Measurements from ENCODE around the gene OR5AC2.

OR5AC2 gene

GRCh38 chr3:98109807-98110549, 23.0 kb downstream of the OR5AC2 start:
- Histone ChIP-seq H3K4me3 (ENCODE audit: low read length) (no peak overlapping the region), H3K27me3 (ENCODE audit: low read depth, low read length) (no peaks in the 10 kb centered on the region), H4K20me1 (ENCODE audit: insufficient read depth, low read length) (no peaks in the 10 kb centered on the region), H2AFZ (ENCODE audit: low read depth, low read length) (no peak overlapping the region), H3K9me3 (ENCODE audit: insufficient read depth, low read length) (no peaks in the 10 kb centered on the region), H3K9ac (ENCODE audit: low read length) (no peak overlapping the region), H3K36me3 (replicated peaks; ENCODE audit: low read depth, low read length) (no peaks in the 10 kb centered on the region), H3K4me2 (ENCODE audit: low read length) (no peak overlapping the region), H3K27ac (ENCODE audit: low read length) (no peak overlapping the region), H3K4me1 (ENCODE audit: low read length) (no peaks in the 10 kb centered on the region), H3K79me2 (ENCODE audit: low read length) (no peaks in the 10 kb centered on the region)
- no peak for TF ChIP-seq CTCF (IDR thresholded peaks at IDR 0.05; ENCODE audit: low read depth, low read length)
- TF ChIP-seq EZH2phosphoT487 (IDR thresholded peaks at IDR 0.05; ENCODE audit: low read depth): no peak

- Histone ChIP-seq H3K9ac (ENCODE audit: low read length) (no peak overlapping the region), H4K20me1 (ENCODE audit: insufficient read depth, low read length) (no peaks in the 10 kb centered on the region), H3K4me2 (ENCODE audit: low read length) (no peak overlapping the region), H3K9me3 (ENCODE audit: insufficient read depth, low read length) (no peaks in the 10 kb centered on the region), H3K27me3 (ENCODE audit: low read depth, low read length) (no peaks in the 10 kb centered on the region), H3K4me1 (ENCODE audit: low read length) (no peaks in the 10 kb centered on the region), H2AFZ (ENCODE audit: low read depth, low read length) (no peak overlapping the region), H3K4me3 (ENCODE audit: low read length) (no peak overlapping the region), H3K79me2 (ENCODE audit: low read length) (no peaks in the 10 kb centered on the region), H3K27ac (ENCODE audit: low read length) (no peak overlapping the region), H3K36me3 (replicated peaks; ENCODE audit: low read depth, low read length) (no peaks in the 10 kb centered on the region)
- TF ChIP-seq EZH2phosphoT487 (IDR thresholded peaks at IDR 0.05; ENCODE audit: low read depth): no peak
- no peak for TF ChIP-seq CTCF (IDR thresholded peaks at IDR 0.05; ENCODE audit: low read depth, low read length)
Observed at GRCh38 chr3:98110550-98110908, 23.6 kb downstream of the OR5AC2 start.

- TF ChIP-seq EZH2phosphoT487 (IDR thresholded peaks at IDR 0.05; ENCODE audit: low read depth) (no peak), CTCF (IDR thresholded peaks at IDR 0.05; ENCODE audit: low read depth, low read length) (no peak)
- H3K9ac ChIP-seq (ENCODE audit: low read length): no peak overlapping the region
- no peaks in the 10 kb centered on the region for H3K79me2 ChIP-seq (ENCODE audit: low read length)
- no peaks in the 10 kb centered on the region for H3K36me3 ChIP-seq (replicated peaks; ENCODE audit: low read depth, low read length)
- no peak overlapping the region for H3K4me3 ChIP-seq (ENCODE audit: low read length)
- H2AFZ ChIP-seq (ENCODE audit: low read depth, low read length): no peak overlapping the region
- H3K4me2 ChIP-seq (ENCODE audit: low read length): no peak overlapping the region
- peaks cover 9% of the 10 kb centered on the region for H3K4me1 ChIP-seq (ENCODE audit: low read length)
- H3K27ac ChIP-seq (ENCODE audit: low read length): no peak overlapping the region
- H3K27me3 ChIP-seq (ENCODE audit: low read depth, low read length): no peaks in the 10 kb centered on the region
- no peaks in the 10 kb centered on the region for H4K20me1 ChIP-seq (ENCODE audit: insufficient read depth, low read length)
- peaks cover 4% of the 10 kb centered on the region; the same call in 1 of the 2 replicates for H3K9me3 ChIP-seq (ENCODE audit: insufficient read depth, low read length)
Observed at GRCh38 chr3:98114264-98114663, 27.3 kb downstream of the OR5AC2 start.

GRCh38 chr3:98115717-98116116, 28.7 kb downstream of the OR5AC2 start:
- H2AFZ ChIP-seq (ENCODE audit: low read depth, low read length): no peak overlapping the region
- no peaks in the 10 kb centered on the region for H3K27me3 ChIP-seq (ENCODE audit: low read depth, low read length)
- H3K9me3 ChIP-seq (ENCODE audit: insufficient read depth, low read length): peaks cover 4% of the 10 kb centered on the region; the same call in 1 of the 2 replicates
- no peak overlapping the region for H3K4me3 ChIP-seq (ENCODE audit: low read length)
- no peaks in the 10 kb centered on the region for H4K20me1 ChIP-seq (ENCODE audit: insufficient read depth, low read length)
- H3K9ac ChIP-seq (ENCODE audit: low read length): no peak overlapping the region
- no peaks in the 10 kb centered on the region for H3K36me3 ChIP-seq (replicated peaks; ENCODE audit: low read depth, low read length)
- TF ChIP-seq EZH2phosphoT487 (IDR thresholded peaks at IDR 0.05; ENCODE audit: low read depth) (no peak), CTCF (IDR thresholded peaks at IDR 0.05; ENCODE audit: low read depth, low read length) (no peak)
- no peak overlapping the region for H3K4me2 ChIP-seq (ENCODE audit: low read length)
- H3K27ac ChIP-seq (ENCODE audit: low read length): no peak overlapping the region
- H3K4me1 ChIP-seq (ENCODE audit: low read length): peaks cover 9% of the 10 kb centered on the region
- no peaks in the 10 kb centered on the region for H3K79me2 ChIP-seq (ENCODE audit: low read length)
